ENCODE results near the gene ZNF200. TPM values are rescaled to one million over a fixed set of nuclear protein-coding genes. Genes with fewer than 3 reads are reported as not detected.
A peak's percentile ranks its signal among the peaks of the same experiment; 100 is the strongest.

Gene ZNF200
- total RNA-seq, 4 donors from 2014 or later = 0.49 to 3.2 (median 2.2) TPM

DNA sequence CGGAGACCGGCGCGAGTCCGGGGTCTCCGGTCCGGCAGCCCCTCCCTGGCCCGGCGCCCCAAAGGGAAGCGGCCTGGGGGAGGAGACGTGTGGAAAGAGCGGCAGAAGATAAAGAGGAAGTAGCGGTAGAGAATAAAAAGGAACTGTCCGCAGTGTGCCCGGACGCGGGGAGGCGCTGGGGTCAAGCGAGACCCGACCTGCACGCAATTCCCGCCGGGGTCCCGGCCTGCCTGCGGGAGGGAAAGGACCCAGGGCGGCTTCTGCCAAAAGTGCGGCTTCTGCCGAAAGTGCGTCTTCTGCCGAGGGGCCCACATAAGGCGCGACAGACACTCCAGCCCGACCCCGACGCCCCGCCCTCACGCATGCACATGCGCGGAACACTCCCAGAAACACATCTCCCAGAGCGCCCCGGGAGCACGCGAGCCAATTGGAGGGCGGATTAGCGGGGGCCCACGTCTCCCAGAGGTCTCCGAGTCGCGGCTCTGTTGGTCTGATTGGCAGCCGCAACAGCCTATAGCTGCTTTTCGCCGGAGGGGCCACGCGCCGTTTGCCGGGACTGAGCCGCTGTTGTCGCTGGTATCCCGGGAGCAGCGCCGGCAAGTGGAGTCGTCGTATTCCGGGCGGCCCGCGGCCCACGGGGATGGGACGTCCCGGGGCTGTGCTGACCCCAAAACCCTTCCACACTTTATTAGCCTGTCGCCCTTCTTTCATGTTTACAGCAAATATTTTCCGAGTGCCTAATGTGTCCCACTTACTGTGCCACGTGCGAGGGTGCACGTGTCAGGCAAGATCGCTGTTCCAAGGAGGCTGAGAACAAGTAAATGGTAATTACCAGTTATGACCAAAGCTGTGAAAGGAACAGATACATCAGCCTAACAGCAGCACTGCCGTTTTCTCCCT is 29.4 kb upstream of the ZNF200 start:
- ATAC-seq (peak; percentile 91 to 93), DNase-seq (peak; percentile 93 to 95)
- H3K4me3 ChIP-seq = peak overlapping the region; percentile 65 to 94 (median 78)
- H3K4me1 ChIP-seq = peaks cover 0 to 5% of the 10 kb centered on the region in 2 donors
- H3K27ac ChIP-seq = peak overlapping the region; percentile 92 to 99 (median 94)
- H3K36me3 ChIP-seq = peaks cover 0 to 39% of the 10 kb centered on the region in 2 donors
- intact Hi-C loops (cut with DNase I; ENCODE audit: low total_unique reads) = loop anchor here (1.0 kb wide), 4 partner anchors 19 to 137 kb away; partner anchors contain the start of genes TIGD7, ZNF174, ZNF200 and ZNF263
- in situ Hi-C loops (cut with MboI; ENCODE audit: low sequenced_read_pairs in 4 of 4) = no loop called here
- H3K9me3 ChIP-seq = no peaks in the 10 kb centered on the region
- H3K27me3 ChIP-seq = no peaks in the 10 kb centered on the region
- peak; percentile 86 to 90 for TF ChIP-seq POLR2A (IDR thresholded peaks at IDR 0.05)
- TF ChIP-seq, protein P1, sequence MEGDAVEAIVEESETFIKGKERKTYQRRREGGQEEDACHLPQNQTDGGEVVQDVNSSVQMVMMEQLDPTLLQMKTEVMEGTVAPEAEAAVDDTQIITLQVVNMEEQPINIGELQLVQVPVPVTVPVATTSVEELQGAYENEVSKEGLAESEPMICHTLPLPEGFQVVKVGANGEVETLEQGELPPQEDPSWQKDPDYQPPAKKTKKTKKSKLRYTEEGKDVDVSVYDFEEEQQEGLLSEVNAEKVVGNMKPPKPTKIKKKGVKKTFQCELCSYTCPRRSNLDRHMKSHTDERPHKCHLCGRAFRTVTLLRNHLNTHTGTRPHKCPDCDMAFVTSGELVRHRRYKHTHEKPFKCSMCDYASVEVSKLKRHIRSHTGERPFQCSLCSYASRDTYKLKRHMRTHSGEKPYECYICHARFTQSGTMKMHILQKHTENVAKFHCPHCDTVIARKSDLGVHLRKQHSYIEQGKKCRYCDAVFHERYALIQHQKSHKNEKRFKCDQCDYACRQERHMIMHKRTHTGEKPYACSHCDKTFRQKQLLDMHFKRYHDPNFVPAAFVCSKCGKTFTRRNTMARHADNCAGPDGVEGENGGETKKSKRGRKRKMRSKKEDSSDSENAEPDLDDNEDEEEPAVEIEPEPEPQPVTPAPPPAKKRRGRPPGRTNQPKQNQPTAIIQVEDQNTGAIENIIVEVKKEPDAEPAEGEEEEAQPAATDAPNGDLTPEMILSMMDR (IDR thresholded peaks at IDR 0.05 in 4 of 5, conservative IDR thresholded peaks at IDR 0.05 in 1 of 5) = peak in 4 of 5 experiments; percentile 23 to 42 (median 34)

- no peak overlapping the region for H3K4me3 ChIP-seq
These were observed 27.6 kb upstream of the ZNF200 start for GRCh38 chr16:3262517-3262916.

DNA sequence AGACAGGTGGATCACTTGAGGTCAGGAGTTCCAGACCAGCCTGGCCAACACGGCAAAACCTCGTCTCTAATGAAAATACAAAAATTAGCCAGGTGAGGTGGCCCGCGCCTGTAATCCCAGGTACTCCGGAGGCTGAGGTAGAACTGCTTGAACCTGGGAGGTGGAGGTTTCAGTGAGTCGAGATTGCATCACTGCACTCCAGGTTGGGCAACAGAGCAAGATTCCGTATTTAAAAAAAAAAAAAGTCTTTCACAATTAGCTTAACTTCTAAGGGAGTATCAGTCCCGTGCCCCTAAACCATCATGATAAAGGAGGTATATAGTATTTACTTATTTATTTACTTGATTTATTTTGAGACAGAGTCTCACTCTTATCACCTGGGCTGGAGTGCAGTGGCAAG is 24.9 kb upstream of the ZNF200 start:
- Histone ChIP-seq H3K9me3 (no peaks in the 10 kb centered on the region), H3K36me3 (no peaks in the 10 kb centered on the region), H3K4me3 (no peak overlapping the region), H3K27ac (no peak overlapping the region), H3K27me3 (peaks cover 0 to 10% (median 7%) of the 10 kb centered on the region in 3 donors), H3K4me1 (peaks cover 0 to 3% of the 10 kb centered on the region in 2 donors)
- no peak for DNase-seq
- no peak for ATAC-seq
- in situ Hi-C loops (cut with MboI; ENCODE audit: low sequenced_read_pairs in 4 of 4) (no loop called here), intact Hi-C loops (cut with DNase I; ENCODE audit: low total_unique reads) (no loop called here)
- TF ChIP-seq, protein P1 (IDR thresholded peaks at IDR 0.05 in 4 of 5, conservative IDR thresholded peaks at IDR 0.05 in 1 of 5) = no peak
- TF ChIP-seq POLR2A (IDR thresholded peaks at IDR 0.05) = no peak

More at GRCh38 chr16:3262517-3262916, 27.6 kb upstream of the ZNF200 start:
- TF ChIP-seq, protein P1 (IDR thresholded peaks at IDR 0.05 in 4 of 5, conservative IDR thresholded peaks at IDR 0.05 in 1 of 5) = no peak
- TF ChIP-seq POLR2A (IDR thresholded peaks at IDR 0.05) = no peak
- Histone ChIP-seq H3K27me3 (no peaks in the 10 kb centered on the region), H3K9me3 (no peaks in the 10 kb centered on the region), H3K27ac (no peak overlapping the region), H3K4me1 (peaks cover 0 to 5% of the 10 kb centered on the region in 2 donors), H3K36me3 (peaks cover 0 to 23% of the 10 kb centered on the region in 2 donors)
- ATAC-seq (no peak), DNase-seq (no peak)
- in situ Hi-C loops (cut with MboI; ENCODE audit: low sequenced_read_pairs in 4 of 4) (no loop called here), intact Hi-C loops (cut with DNase I; ENCODE audit: low total_unique reads) (no loop called here)

DNA sequence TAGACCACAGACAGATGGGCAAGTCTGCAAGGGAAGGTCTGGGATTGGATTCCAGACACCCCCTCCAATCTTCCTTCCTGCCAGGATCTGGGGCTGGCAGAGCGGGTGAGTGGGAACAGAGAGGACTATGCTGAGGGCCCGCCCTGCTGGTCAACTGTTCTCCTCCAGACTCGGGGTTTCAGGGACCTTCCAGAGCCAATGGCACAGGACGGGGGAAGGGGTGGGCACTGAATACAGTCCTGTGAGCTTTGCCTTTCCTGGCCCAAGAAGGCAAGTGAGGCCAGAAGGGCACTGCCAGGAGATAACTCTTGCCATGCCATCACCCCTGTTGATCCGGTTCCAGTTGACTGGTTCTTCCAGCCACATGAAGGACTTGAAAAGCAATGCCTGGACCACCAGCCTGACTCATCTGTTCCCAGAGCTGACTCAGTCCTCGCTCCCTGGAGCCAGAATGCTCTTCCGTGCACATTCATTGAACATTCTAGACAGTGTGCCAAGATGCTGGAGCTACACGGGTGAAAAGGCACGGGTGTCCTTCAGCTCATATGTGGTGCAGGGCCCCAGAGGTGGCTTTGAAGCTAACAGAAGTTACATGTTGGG is 22.0 kb upstream of the ZNF200 start:
- DNase-seq (no peak), ATAC-seq (no peak)
- no peak overlapping the region for H3K4me3 ChIP-seq
- no peaks in the 10 kb centered on the region for H3K36me3 ChIP-seq
- no peak overlapping the region for H3K27ac ChIP-seq
- no peaks in the 10 kb centered on the region for H3K9me3 ChIP-seq
- intact Hi-C loops (cut with DNase I; ENCODE audit: low total_unique reads) (no loop called here), in situ Hi-C loops (cut with MboI; ENCODE audit: low sequenced_read_pairs in 4 of 4) (no loop called here)
- H3K4me1 ChIP-seq = no peaks in the 10 kb centered on the region
- peaks cover 0 to 10% (median 7%) of the 10 kb centered on the region in 3 donors for H3K27me3 ChIP-seq
- TF ChIP-seq, protein P1 (IDR thresholded peaks at IDR 0.05 in 4 of 5, conservative IDR thresholded peaks at IDR 0.05 in 1 of 5) = no peak
- TF ChIP-seq POLR2A (IDR thresholded peaks at IDR 0.05) = no peak
